ENCODE measurements around the gene TCAF1. TPM values are rescaled to one million over a fixed set of nuclear protein-coding genes. Genes with fewer than 3 reads are reported as not detected.

TCAF1 gene
- total and polyA plus RNA-seq, 4 donors = 108 to 156 (median 121) TPM

GRCh38 chr7:143905509-143905908, 3.5 kb upstream of the TCAF1 start:
- no peaks in the 10 kb centered on the region for H3K36me3 ChIP-seq (ENCODE audit: control insufficient read depth, insufficient read depth, low read length)
- WGBS (ENCODE audit: insufficient coverage) = 89% methylated on average over 1 of the region's 1 CpG
- no peaks in the 10 kb centered on the region for H3K9me3 ChIP-seq (ENCODE audit: control insufficient read depth, insufficient read depth, low read length)
- H3K27me3 ChIP-seq (ENCODE audit: control insufficient read depth, insufficient read depth, low read length) = no peaks in the 10 kb centered on the region
- H3K4me3 ChIP-seq (ENCODE audit: low read depth, low read length) = no peak overlapping the region
- H3K4me1 ChIP-seq (ENCODE audit: control insufficient read depth, insufficient read depth, low read length) = peaks cover 7% of the 10 kb centered on the region
- no peak for DNase-seq (ENCODE audit: low read depth in 4 of 6, low spot score in 6 of 6)
- H3K27ac ChIP-seq (ENCODE audit: low read depth, low read length) = no peak overlapping the region

DNA sequence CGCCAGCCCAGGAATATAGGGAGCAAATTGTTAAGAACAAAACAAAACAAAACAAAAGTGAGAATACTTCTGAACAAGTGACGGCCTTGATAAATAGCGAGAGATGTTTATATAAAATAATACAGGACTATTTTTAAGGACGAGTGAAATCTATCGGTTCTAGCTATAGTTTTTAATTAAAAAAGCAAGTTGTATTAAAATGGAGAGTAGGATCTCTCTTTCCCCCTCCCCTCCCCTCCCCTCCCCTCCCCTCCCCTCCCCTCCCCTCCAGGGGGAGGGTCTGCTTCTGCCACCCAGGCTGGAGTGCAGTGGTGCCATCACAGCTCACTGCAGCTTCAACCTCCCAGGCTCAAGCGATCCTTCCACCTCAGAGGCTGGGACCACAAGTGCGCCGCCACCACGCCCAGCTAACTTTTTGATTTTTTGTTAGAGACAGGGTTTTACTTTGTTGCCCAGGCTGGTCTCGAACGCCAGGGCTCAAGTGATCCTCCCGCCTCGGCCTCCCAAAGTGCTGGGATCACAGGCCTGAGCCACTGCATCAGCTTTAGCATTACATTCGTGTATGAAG, 440 bp upstream of the TCAF1 start:
- peak overlapping the region; percentile 95 for H3K4me3 ChIP-seq (ENCODE audit: low read depth, low read length)
- 87% methylated on average over 5 of the region's 14 CpGs for WGBS (ENCODE audit: insufficient coverage)
- no peak for DNase-seq (ENCODE audit: low read depth in 4 of 6, low spot score in 6 of 6)
- no peaks in the 10 kb centered on the region for H3K36me3 ChIP-seq (ENCODE audit: control insufficient read depth, insufficient read depth, low read length)
- no peaks in the 10 kb centered on the region for H3K9me3 ChIP-seq (ENCODE audit: control insufficient read depth, insufficient read depth, low read length)
- H3K27ac ChIP-seq (ENCODE audit: low read depth, low read length) = peak overlapping the region; percentile 98
- H3K27me3 ChIP-seq (ENCODE audit: control insufficient read depth, insufficient read depth, low read length) = no peaks in the 10 kb centered on the region
- H3K4me1 ChIP-seq (ENCODE audit: control insufficient read depth, insufficient read depth, low read length) = peaks cover 11% of the 10 kb centered on the region

GRCh38 chr7:143901332-143901667, 676 bp downstream of the TCAF1 start:
- Histone ChIP-seq H3K27ac (ENCODE audit: low read depth, low read length) (peak overlapping the region; percentile 98), H3K4me3 (ENCODE audit: low read depth, low read length) (peak overlapping the region; percentile 95), H3K4me1 (ENCODE audit: control insufficient read depth, insufficient read depth, low read length) (peaks cover 11% of the 10 kb centered on the region), H3K9me3 (ENCODE audit: control insufficient read depth, insufficient read depth, low read length) (no peaks in the 10 kb centered on the region), H3K27me3 (ENCODE audit: control insufficient read depth, insufficient read depth, low read length) (no peaks in the 10 kb centered on the region), H3K36me3 (ENCODE audit: control insufficient read depth, insufficient read depth, low read length) (no peaks in the 10 kb centered on the region)
- DNase-seq (ENCODE audit: low read depth in 4 of 6, low spot score in 6 of 6) = peak in 4 of 6 donors; percentile 29 to 87 (median 56)
- 0% methylated on average over 14 of the region's 14 CpGs for WGBS (ENCODE audit: insufficient coverage)

DNA sequence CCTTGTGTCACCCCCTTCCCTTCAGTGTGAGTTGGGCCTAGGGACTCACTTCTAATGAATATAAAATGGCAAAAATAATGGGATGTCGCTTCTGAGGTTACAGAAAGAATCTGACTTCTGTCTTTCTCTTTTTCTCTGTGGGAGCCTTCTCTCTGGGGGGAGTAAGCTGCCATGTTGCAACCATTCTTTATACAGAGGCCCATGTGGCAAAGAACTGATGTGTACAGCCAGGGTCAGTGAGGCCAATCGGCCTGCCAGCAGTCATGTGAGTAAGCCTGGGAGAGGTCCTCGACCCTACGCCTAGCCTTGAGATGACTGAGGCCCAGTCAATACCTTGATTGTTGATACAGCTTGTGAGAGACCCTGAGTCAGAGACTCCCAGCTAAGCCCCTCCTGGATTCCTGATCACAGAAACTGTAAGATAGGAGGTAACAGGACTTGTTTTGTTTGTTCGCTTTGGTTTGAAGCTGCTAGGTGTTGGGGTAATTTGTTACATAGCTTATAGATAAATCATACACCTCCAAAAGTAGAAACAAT, 1.7 kb downstream of the TCAF1 start:
- H3K9me3 ChIP-seq (ENCODE audit: control insufficient read depth, insufficient read depth, low read length) = no peaks in the 10 kb centered on the region
- peak in 1 of 6 donors; percentile 14 for DNase-seq (ENCODE audit: low read depth in 4 of 6, low spot score in 6 of 6)

GRCh38 chr7:143898810-143899209, 3.2 kb downstream of the TCAF1 start:
- Histone ChIP-seq H3K36me3 (ENCODE audit: control insufficient read depth, insufficient read depth, low read length) (no peaks in the 10 kb centered on the region), H3K27ac (ENCODE audit: low read depth, low read length) (no peak overlapping the region), H3K4me1 (ENCODE audit: control insufficient read depth, insufficient read depth, low read length) (peaks cover 11% of the 10 kb centered on the region), H3K27me3 (ENCODE audit: control insufficient read depth, insufficient read depth, low read length) (no peaks in the 10 kb centered on the region), H3K4me3 (ENCODE audit: low read depth, low read length) (no peak overlapping the region), H3K9me3 (ENCODE audit: control insufficient read depth, insufficient read depth, low read length) (no peaks in the 10 kb centered on the region)
- no CpG with 5 or more reads among the region's 1 CpG for WGBS (ENCODE audit: insufficient coverage)
- no peak for DNase-seq (ENCODE audit: low read depth in 4 of 6, low spot score in 6 of 6)

More for the DNA sequence above, 1.7 kb downstream of the TCAF1 start:
- Histone ChIP-seq H3K4me3 (ENCODE audit: low read depth, low read length) (peak overlapping the region; percentile 9), H3K27me3 (ENCODE audit: control insufficient read depth, insufficient read depth, low read length) (no peaks in the 10 kb centered on the region), H3K36me3 (ENCODE audit: control insufficient read depth, insufficient read depth, low read length) (no peaks in the 10 kb centered on the region), H3K4me1 (ENCODE audit: control insufficient read depth, insufficient read depth, low read length) (peaks cover 11% of the 10 kb centered on the region), H3K27ac (ENCODE audit: low read depth, low read length) (no peak overlapping the region)
- WGBS (ENCODE audit: insufficient coverage) = 54% methylated on average over 4 of the region's 5 CpGs

DNA sequence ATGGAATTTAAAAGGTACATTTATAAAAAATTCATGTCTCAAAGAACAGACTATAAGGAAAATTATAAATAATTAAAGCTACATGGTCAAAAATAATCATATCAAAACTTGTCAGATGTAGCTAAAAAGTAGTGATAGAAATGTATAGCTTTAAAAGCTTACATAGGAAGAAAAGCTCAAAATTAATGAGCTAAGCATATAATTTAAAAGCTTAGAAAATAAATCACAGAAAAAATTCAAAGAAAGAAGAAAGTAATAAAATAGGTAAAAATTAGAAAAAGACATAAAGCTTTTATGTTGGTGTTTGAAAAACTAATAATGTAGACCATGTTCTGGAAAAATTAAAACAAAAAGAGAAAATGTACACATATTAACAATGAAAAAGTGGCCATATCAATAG, 5.3 kb downstream of the TCAF1 start:
- Histone ChIP-seq H3K4me3 (ENCODE audit: low read depth, low read length) (no peak overlapping the region), H3K9me3 (ENCODE audit: control insufficient read depth, insufficient read depth, low read length) (peaks cover 4% of the 10 kb centered on the region), H3K27me3 (ENCODE audit: control insufficient read depth, insufficient read depth, low read length) (no peaks in the 10 kb centered on the region), H3K27ac (ENCODE audit: low read depth, low read length) (no peak overlapping the region), H3K4me1 (ENCODE audit: control insufficient read depth, insufficient read depth, low read length) (peaks cover 5% of the 10 kb centered on the region), H3K36me3 (ENCODE audit: control insufficient read depth, insufficient read depth, low read length) (no peaks in the 10 kb centered on the region)
- DNase-seq (ENCODE audit: low read depth in 4 of 6, low spot score in 6 of 6) = no peak

GRCh38 chr7:143892527-143893300, 9.3 kb downstream of the TCAF1 start:
- no CpG with 5 or more reads among the region's 5 CpGs for WGBS (ENCODE audit: insufficient coverage)
- Histone ChIP-seq H3K27ac (ENCODE audit: low read depth, low read length) (no peak overlapping the region), H3K36me3 (ENCODE audit: control insufficient read depth, insufficient read depth, low read length) (no peaks in the 10 kb centered on the region), H3K4me1 (ENCODE audit: control insufficient read depth, insufficient read depth, low read length) (no peaks in the 10 kb centered on the region), H3K4me3 (ENCODE audit: low read depth, low read length) (no peak overlapping the region), H3K9me3 (ENCODE audit: control insufficient read depth, insufficient read depth, low read length) (peaks cover 15% of the 10 kb centered on the region), H3K27me3 (ENCODE audit: control insufficient read depth, insufficient read depth, low read length) (no peaks in the 10 kb centered on the region)
- no peak for DNase-seq (ENCODE audit: low read depth in 4 of 6, low spot score in 6 of 6)

DNA sequence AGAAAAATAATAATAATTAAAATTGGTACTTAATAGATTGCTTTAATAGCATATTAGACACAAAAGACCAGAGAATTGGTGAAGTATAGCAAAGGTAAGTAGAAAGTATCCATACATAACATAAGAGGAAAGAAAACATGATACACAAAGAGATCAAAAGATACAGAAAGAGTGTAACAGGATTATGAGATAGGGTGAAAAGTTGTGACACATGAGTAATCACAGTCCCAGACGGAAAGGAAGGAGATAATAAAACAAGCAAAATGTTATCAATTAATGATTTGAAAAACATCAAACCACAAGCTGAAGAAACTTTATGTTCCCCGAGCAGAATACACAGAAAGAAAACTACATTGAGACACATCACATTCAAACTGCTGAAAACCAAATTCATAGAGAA, 10.5 kb downstream of the TCAF1 start:
- H3K4me1 ChIP-seq (ENCODE audit: control insufficient read depth, insufficient read depth, low read length) = no peaks in the 10 kb centered on the region
- H3K27me3 ChIP-seq (ENCODE audit: control insufficient read depth, insufficient read depth, low read length) = no peaks in the 10 kb centered on the region
- no peak overlapping the region for H3K4me3 ChIP-seq (ENCODE audit: low read depth, low read length)
- H3K9me3 ChIP-seq (ENCODE audit: control insufficient read depth, insufficient read depth, low read length) = peaks cover 15% of the 10 kb centered on the region
- no peak for DNase-seq (ENCODE audit: low read depth in 4 of 6, low spot score in 6 of 6)
- H3K27ac ChIP-seq (ENCODE audit: low read depth, low read length) = no peak overlapping the region
- 100% methylated on average over 1 of the region's 2 CpGs for WGBS (ENCODE audit: insufficient coverage)
- H3K36me3 ChIP-seq (ENCODE audit: control insufficient read depth, insufficient read depth, low read length) = no peaks in the 10 kb centered on the region

- Histone ChIP-seq H3K9me3 (ENCODE audit: control insufficient read depth, insufficient read depth, low read length) (peaks cover 15% of the 10 kb centered on the region), H3K27me3 (ENCODE audit: control insufficient read depth, insufficient read depth, low read length) (no peaks in the 10 kb centered on the region), H3K36me3 (ENCODE audit: control insufficient read depth, insufficient read depth, low read length) (no peaks in the 10 kb centered on the region), H3K4me1 (ENCODE audit: control insufficient read depth, insufficient read depth, low read length) (peaks cover 3% of the 10 kb centered on the region), H3K4me3 (ENCODE audit: low read depth, low read length) (no peak overlapping the region), H3K27ac (ENCODE audit: low read depth, low read length) (no peak overlapping the region)
- DNase-seq (ENCODE audit: low read depth in 4 of 6, low spot score in 6 of 6) = no peak
- WGBS (ENCODE audit: insufficient coverage) = no CpG with 5 or more reads among the region's 2 CpGs
These were observed 11.4 kb downstream of the TCAF1 start for GRCh38 chr7:143890558-143890957.

DNA sequence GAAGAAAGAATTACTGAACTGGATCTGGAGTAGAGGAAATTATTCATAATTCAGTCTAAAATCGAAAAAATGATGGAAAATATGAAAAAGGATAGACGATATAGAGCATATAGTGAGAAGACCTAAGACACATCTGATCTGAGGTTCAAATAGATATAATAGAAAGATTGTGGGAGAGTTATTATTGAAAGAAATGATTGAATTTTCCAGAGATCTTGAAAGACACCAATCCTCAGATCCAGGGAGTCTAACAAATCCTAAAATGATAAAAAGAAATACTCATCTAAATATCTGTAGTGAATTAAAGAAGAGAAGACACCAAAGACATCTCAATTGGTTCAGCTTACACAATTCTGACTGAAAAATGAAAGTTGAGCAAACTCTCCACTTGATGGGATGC, 12.9 kb downstream of the TCAF1 start:
- Histone ChIP-seq H3K4me1 (ENCODE audit: control insufficient read depth, insufficient read depth, low read length) (peaks cover 3% of the 10 kb centered on the region), H3K9me3 (ENCODE audit: control insufficient read depth, insufficient read depth, low read length) (peaks cover 15% of the 10 kb centered on the region), H3K36me3 (ENCODE audit: control insufficient read depth, insufficient read depth, low read length) (no peaks in the 10 kb centered on the region), H3K4me3 (ENCODE audit: low read depth, low read length) (no peak overlapping the region), H3K27ac (ENCODE audit: low read depth, low read length) (no peak overlapping the region), H3K27me3 (ENCODE audit: control insufficient read depth, insufficient read depth, low read length) (no peaks in the 10 kb centered on the region)
- DNase-seq (ENCODE audit: low read depth in 4 of 6, low spot score in 6 of 6) = no peak
- 100% methylated on average over 2 of the region's 2 CpGs for WGBS (ENCODE audit: insufficient coverage)
